PFSK-1 (cell line): ENCODE data around the gene DIAPH3.

Experiments
- POLR2AphosphoS5 ChIP-seq: IDR thresholded peaks from 2 replicates; pipeline ENCODE4 v1.6.1; 2012; ENCODE audit warnings: low read depth, mild to moderate bottlenecking, control low read depth, low read length, moderate library complexity
- REST ChIP-seq, 2 experiments: IDR thresholded peaks; 2 replicates each; pipeline versions ENCODE4 v1.6.1 to v1.8.0; 2011 to 2012; ENCODE audit warnings: low read depth in 2 of 2, low read length in 2 of 2, control low read depth in 1 of 2, inconsistent platforms in 1 of 2, mild to moderate bottlenecking in 1 of 2, moderate library complexity in 1 of 2; ENCODE audit not compliant: insufficient read depth in 1 of 2
- TAF1 ChIP-seq: IDR thresholded peaks from 2 replicates; pipeline ENCODE4 v1.6.1; 2012; ENCODE audit warnings: low read length, control low read depth, borderline replicate concordance; ENCODE audit not compliant: insufficient read depth

- TF ChIP-seq REST (IDR thresholded peaks at IDR 0.05; ENCODE audit: insufficient read depth in 1 of 2, low read depth in 2 of 2, low read length in 2 of 2) (no peak), POLR2AphosphoS5 (no peak), TAF1 (no peak)
These were observed 43.0 kb downstream of the DIAPH3 start for GRCh38 chr13:60120617-60121336.
